ENCODE results near the gene NCAPD3. TPM values are rescaled to one million over a fixed set of nuclear protein-coding genes. Genes with fewer than 3 reads are reported as not detected.

NCAPD3 gene
- total and polyA plus RNA-seq, 3 experiments from 2014 or later = 14.3 to 80.4 (median 76.7) TPM

DNA sequence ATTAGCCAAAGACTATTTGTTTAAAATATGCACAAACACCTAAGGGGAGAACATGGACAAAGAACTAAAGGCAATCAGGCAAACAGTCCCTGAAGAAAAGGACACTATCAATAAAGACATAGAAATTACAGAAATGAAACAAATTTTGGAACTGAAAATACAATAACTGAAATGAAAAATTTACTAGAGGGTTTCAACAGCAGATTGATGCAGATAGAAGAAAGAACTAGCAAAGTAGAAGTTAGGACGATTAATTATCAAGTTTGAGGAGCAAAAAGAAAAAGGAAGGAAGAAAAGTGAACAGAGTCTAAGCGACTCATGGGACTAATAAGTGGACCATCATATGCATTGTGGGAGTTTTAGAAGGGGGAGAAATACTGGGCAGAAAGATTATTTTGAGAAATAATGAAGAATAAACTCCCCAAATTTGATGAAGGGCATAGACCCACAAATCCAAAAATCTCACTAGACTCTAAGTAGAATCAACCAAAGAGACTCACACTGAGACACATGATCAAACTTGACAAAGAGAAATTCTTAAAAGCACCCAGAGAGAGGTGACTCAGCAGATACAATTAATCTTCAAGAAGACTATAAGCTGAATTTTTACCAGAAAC, 92.0 kb downstream of the NCAPD3 start:
- peaks cover 0 to 3% of the 10 kb centered on the region in 2 donors for H3K27me3 Mint-ChIP-seq
- ChIA-PET CTCF (interaction anchor here (1.1 kb wide), 1 partner anchor 204 kb away, joined by 3 read pairs; no protein-coding TSS in a partner anchor), POLR2A (no interaction called here)
- H3K4me1 Mint-ChIP-seq = no peaks in the 10 kb centered on the region
- H3K9me3 ChIP-seq (ENCODE audit: low read length) = peaks cover 13% of the 10 kb centered on the region
- no peaks in the 10 kb centered on the region for H3K36me3 ChIP-seq (ENCODE audit: insufficient read depth, low read length)
- no peak overlapping the region for H3K4me3 Mint-ChIP-seq
- no peak overlapping the region for H3K27ac ChIP-seq (ENCODE audit: low read depth, low read length)
- peaks cover 2 to 45% (median 6%) of the 10 kb centered on the region in 3 donors for H3K36me3 Mint-ChIP-seq
- no peaks in the 10 kb centered on the region for H3K27me3 ChIP-seq (ENCODE audit: insufficient read depth, low read length, poor library complexity, severe bottlenecking)
- peaks cover 16 to 40% (median 35%) of the 10 kb centered on the region in 5 donors for H3K9me3 Mint-ChIP-seq
- H3K27ac Mint-ChIP-seq = no peak overlapping the region
- no peak overlapping the region for H3K4me3 ChIP-seq (ENCODE audit: low read length)
- no peak for DNase-seq
- no peaks in the 10 kb centered on the region for H3K4me1 ChIP-seq (ENCODE audit: insufficient read depth, low read length)

DNA sequence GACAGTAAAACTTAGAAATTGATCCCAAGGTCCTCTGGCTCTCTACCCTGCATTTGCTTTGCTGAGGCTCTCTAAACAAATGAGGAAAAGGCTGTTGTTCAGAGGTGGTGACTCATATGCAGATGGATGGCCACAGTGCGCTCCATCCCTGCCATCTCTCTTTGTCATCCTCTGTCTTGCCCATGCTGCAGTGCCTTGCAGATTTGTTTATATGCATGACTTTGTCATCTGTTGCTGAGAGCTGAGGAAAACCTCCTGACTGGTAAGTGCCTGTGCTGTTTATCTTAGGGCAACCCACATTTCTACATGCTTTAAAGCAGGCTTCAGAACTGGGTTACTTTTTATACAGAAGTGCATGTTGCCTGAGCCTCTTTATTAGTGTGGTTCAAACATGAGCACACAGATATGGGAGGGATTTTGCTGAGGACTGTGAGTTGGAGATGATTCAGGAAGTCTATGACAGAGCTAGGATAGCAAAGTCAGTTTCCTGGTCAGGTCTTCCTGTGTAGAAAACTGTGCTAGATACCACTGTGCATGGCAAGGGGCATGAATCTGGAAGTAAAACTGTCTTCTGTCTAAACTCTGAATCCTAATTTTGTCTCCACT, 97.4 kb downstream of the NCAPD3 start:
- H3K36me3 ChIP-seq (ENCODE audit: insufficient read depth, low read length) = no peaks in the 10 kb centered on the region
- peaks cover 16% of the 10 kb centered on the region for H3K27me3 ChIP-seq (ENCODE audit: insufficient read depth, low read length, poor library complexity, severe bottlenecking)
- H3K9me3 ChIP-seq (ENCODE audit: low read length) = peaks cover 4% of the 10 kb centered on the region
- Mint-ChIP-seq H3K9me3 (peaks cover 2 to 14% (median 7%) of the 10 kb centered on the region in 5 donors), H3K27ac (no peak overlapping the region), H3K4me3 (no peak overlapping the region), H3K27me3 (peaks cover 32 to 38% of the 10 kb centered on the region in 2 donors), H3K36me3 (peaks cover 3 to 37% (median 5%) of the 10 kb centered on the region in 3 donors), H3K4me1 (peaks cover 7 to 20% (median 7%) of the 10 kb centered on the region in 3 donors)
- H3K27ac ChIP-seq (ENCODE audit: low read depth, low read length) = no peak overlapping the region
- no peaks in the 10 kb centered on the region for H3K4me1 ChIP-seq (ENCODE audit: insufficient read depth, low read length)
- no peak for DNase-seq
- H3K4me3 ChIP-seq (ENCODE audit: low read length) = no peak overlapping the region
- POLR2A ChIA-PET = no interaction called here
- CTCF ChIA-PET = interaction anchor here (1.0 kb wide), 1 partner anchor 13 kb away, joined by 3 read pairs; no protein-coding TSS in a partner anchor

DNA sequence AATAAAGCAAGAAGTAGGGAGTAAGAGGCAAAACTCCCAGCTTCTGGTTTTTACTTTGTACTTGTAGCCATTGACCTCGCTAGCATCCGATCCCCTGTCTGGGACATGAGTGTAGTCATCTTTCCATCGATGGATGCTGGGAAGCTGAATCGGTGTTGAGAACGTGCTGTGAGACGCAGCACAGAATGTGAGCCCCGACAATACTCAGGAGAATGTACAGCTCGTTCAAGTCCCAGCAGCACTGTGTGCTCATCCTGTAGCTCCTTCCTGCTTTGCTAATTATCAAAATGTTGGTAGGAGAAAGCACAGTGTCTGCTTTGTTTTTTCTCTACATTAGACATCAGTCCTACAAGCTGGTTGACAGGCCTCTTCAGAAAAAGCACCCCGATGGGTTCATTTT, 98.3 kb downstream of the NCAPD3 start:
- Histone ChIP-seq H3K4me1 (ENCODE audit: insufficient read depth, low read length) (no peaks in the 10 kb centered on the region), H3K36me3 (ENCODE audit: insufficient read depth, low read length) (no peaks in the 10 kb centered on the region), H3K27me3 (ENCODE audit: insufficient read depth, low read length, poor library complexity, severe bottlenecking) (peaks cover 16% of the 10 kb centered on the region), H3K4me3 (ENCODE audit: low read length) (no peak overlapping the region), H3K27ac (ENCODE audit: low read depth, low read length) (no peak overlapping the region), H3K9me3 (ENCODE audit: low read length) (peaks cover under 1% of the 10 kb centered on the region)
- peaks cover 2 to 34% (median 5%) of the 10 kb centered on the region in 3 donors for H3K36me3 Mint-ChIP-seq
- CTCF ChIA-PET = interaction anchor here (1.0 kb wide), 1 partner anchor 14 kb away, joined by 3 read pairs; no protein-coding TSS in a partner anchor
- POLR2A ChIA-PET = no interaction called here
- no peak overlapping the region for H3K27ac Mint-ChIP-seq
- no peak for DNase-seq
- H3K9me3 Mint-ChIP-seq = peaks cover 0 to 7% (median 4%) of the 10 kb centered on the region in 5 donors
- no peak overlapping the region for H3K4me3 Mint-ChIP-seq
- peaks cover 7 to 20% (median 7%) of the 10 kb centered on the region in 3 donors for H3K4me1 Mint-ChIP-seq
- H3K27me3 Mint-ChIP-seq = peaks cover 36 to 42% of the 10 kb centered on the region in 2 donors

DNA sequence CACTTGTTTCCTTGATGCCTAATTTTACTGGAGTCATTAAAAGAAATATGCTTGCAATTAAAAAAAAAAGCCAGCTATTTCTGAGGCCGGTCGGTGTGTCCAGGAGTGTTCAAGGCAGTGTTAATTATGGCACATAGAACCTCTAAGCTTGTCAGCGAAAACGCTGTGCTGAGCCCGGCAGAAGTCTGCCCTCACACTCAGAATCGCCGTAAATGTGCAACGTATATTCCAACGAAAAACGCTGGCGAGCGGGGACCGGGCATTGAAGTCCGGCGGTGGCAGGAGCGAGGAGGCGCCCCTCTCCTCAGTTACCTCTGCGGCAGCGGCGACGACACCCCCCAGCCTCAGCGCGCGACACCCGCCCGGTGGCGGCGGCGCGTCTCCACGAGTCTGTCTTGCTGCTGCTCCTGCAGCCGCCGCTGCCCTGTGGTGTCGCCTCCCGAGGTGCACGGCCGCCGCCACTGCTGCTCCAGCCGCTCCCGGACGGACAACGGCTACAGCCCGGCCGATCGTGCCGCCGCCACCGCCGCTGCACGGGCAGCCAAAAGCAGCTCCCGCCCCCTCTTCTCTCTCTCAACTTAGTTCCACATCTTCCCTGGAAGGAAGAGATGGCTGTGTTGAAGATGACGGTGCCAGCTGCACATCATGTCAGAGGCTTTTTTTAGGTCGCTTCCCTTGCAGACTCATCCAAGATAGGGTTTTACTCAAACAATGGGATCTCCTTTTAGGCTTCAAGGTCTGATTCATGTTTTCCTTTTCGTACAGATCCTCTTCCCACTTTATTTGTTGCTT, 98.9 kb downstream of the NCAPD3 start:
- no peaks in the 10 kb centered on the region for H3K36me3 ChIP-seq (ENCODE audit: insufficient read depth, low read length)
- peaks cover 7 to 20% (median 7%) of the 10 kb centered on the region in 3 donors for H3K4me1 Mint-ChIP-seq
- H3K9me3 ChIP-seq (ENCODE audit: low read length) = no peaks in the 10 kb centered on the region
- no peaks in the 10 kb centered on the region for H3K4me1 ChIP-seq (ENCODE audit: insufficient read depth, low read length)
- H3K27ac ChIP-seq (ENCODE audit: low read depth, low read length) = no peak overlapping the region
- POLR2A ChIA-PET = no interaction called here
- peaks cover 2 to 34% (median 5%) of the 10 kb centered on the region in 3 donors for H3K36me3 Mint-ChIP-seq
- no peak overlapping the region for H3K4me3 ChIP-seq (ENCODE audit: low read length)
- H3K4me3 Mint-ChIP-seq = peak overlapping the region in 1 of 7 donors; percentile 11
- CTCF ChIA-PET = interaction anchor here (1.0 kb wide), 1 partner anchor 14 kb away, joined by 3 read pairs; no protein-coding TSS in a partner anchor
- H3K27me3 Mint-ChIP-seq = peaks cover 36 to 42% of the 10 kb centered on the region in 2 donors
- H3K27me3 ChIP-seq (ENCODE audit: insufficient read depth, low read length, poor library complexity, severe bottlenecking) = peaks cover 16% of the 10 kb centered on the region
- peaks cover 0 to 4% (median 0%) of the 10 kb centered on the region in 5 donors for H3K9me3 Mint-ChIP-seq
- H3K27ac Mint-ChIP-seq = no peak overlapping the region
- no peak for DNase-seq

DNA sequence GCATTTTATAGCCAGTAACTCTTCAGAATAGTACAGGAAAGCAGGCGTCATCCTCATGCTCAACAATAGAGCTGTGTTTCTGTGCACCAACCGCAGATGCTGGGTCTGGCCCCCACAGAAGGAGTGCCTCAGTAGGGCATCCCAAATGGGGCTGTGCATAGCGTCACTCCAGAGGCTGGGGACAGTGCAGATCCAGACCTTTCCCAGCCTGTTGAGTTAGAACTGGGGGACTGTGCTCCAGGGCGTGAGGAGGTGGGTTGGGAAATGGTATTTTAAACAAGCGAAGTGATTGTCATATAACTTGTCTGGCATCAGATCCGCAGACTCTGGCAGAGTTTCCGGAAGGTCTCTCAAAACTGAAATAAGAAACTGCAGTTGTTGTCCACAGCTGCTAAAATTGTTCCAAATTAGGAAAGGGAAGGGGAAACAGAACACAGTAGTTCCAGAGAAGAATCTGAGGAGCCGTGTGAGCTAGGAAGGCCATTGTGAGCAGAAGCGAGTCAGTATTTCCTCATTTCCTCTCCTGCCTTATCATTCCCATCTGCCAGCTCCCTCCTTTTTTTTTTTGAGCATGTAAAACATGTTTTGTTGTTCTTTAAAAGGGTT, 102.7 kb downstream of the NCAPD3 start:
- Histone ChIP-seq H3K27me3 (ENCODE audit: insufficient read depth, low read length, poor library complexity, severe bottlenecking) (peaks cover 16% of the 10 kb centered on the region), H3K27ac (ENCODE audit: low read depth, low read length) (no peak overlapping the region), H3K4me3 (ENCODE audit: low read length) (no peak overlapping the region), H3K9me3 (ENCODE audit: low read length) (no peaks in the 10 kb centered on the region), H3K4me1 (ENCODE audit: insufficient read depth, low read length) (no peaks in the 10 kb centered on the region), H3K36me3 (ENCODE audit: insufficient read depth, low read length) (no peaks in the 10 kb centered on the region)
- H3K9me3 Mint-ChIP-seq = peaks cover 0 to 2% (median 0%) of the 10 kb centered on the region in 5 donors
- peaks cover 7 to 18% (median 7%) of the 10 kb centered on the region in 3 donors for H3K4me1 Mint-ChIP-seq
- H3K4me3 Mint-ChIP-seq = no peak overlapping the region
- peaks cover 2 to 26% (median 5%) of the 10 kb centered on the region in 3 donors for H3K36me3 Mint-ChIP-seq
- no peak overlapping the region for H3K27ac Mint-ChIP-seq
- no peak for DNase-seq
- ChIA-PET CTCF (no interaction called here), POLR2A (no interaction called here)
- H3K27me3 Mint-ChIP-seq = peaks cover 30 to 44% of the 10 kb centered on the region in 2 donors

DNA sequence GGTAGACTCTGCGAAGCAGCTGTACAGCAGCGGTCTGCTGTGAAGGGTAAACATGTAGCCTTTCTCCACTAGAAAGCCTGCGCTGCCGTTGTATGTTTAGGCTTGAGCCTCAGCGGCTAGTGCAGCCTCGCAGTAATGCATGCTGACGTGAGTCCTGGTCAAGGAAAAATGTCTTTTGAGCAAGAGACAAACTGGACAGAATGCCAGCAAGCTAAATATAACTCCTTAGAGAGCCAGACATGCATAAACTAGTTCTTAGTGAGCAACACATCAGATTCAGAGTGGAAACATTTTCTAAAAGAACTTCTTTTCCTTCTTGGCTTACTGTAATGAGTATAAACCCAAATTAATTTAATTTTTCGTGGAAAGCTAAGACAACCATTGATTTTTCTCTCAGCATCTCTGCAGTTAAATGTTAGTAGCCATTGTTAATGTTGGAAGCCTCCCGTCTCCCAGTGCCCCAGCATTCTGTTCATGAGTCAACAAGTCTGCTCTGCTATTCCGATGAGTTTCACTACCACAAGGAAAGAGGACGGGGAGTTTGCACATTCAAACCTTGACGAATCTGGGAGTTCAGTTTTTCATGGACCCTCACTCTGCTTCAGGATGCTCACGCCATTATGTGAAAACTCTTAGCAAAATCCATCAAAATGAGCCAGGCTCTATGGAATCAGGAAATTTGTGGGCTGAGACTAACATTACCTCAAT, 103.5 kb downstream of the NCAPD3 start:
- H3K9me3 Mint-ChIP-seq = peaks cover 0 to 2% (median 0%) of the 10 kb centered on the region in 5 donors
- ChIA-PET POLR2A (no interaction called here), CTCF (no interaction called here)

DNA sequence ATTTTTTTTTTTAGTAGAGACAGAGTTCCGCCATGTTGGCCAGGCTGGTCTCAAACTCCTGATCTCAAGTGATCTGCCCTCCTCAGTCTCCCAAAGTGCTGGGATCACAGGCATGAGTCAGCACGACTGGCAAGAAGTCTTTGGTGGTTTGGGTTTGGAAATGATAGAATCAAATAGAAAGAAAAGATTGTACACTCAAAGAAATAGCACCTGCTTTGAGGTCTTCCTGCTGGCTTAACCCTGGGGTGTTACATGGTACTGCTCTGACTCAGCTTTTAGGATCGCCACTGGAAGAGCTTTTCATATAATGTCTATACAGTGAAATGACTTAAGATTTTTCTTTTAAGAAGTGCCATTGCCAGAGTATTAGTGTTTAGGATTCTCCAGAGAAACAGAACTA, 104.7 kb downstream of the NCAPD3 start:
- H3K27ac Mint-ChIP-seq = no peak overlapping the region
- peaks cover 2 to 16% (median 3%) of the 10 kb centered on the region in 3 donors for H3K36me3 Mint-ChIP-seq
- peaks cover 0 to 2% (median 0%) of the 10 kb centered on the region in 5 donors for H3K9me3 Mint-ChIP-seq
- Histone ChIP-seq H3K9me3 (ENCODE audit: low read length) (no peaks in the 10 kb centered on the region), H3K36me3 (ENCODE audit: insufficient read depth, low read length) (no peaks in the 10 kb centered on the region), H3K4me3 (ENCODE audit: low read length) (no peak overlapping the region), H3K27me3 (ENCODE audit: insufficient read depth, low read length, poor library complexity, severe bottlenecking) (peaks cover 3% of the 10 kb centered on the region), H3K4me1 (ENCODE audit: insufficient read depth, low read length) (no peaks in the 10 kb centered on the region), H3K27ac (ENCODE audit: low read depth, low read length) (no peak overlapping the region)
- peaks cover 18 to 28% of the 10 kb centered on the region in 2 donors for H3K27me3 Mint-ChIP-seq
- ChIA-PET CTCF (no interaction called here), POLR2A (no interaction called here)
- no peak overlapping the region for H3K4me3 Mint-ChIP-seq
- peaks cover 0 to 4% (median 0%) of the 10 kb centered on the region in 3 donors for H3K4me1 Mint-ChIP-seq
- no peak for DNase-seq

More for the DNA sequence above, 103.5 kb downstream of the NCAPD3 start:
- Mint-ChIP-seq H3K27me3 (peaks cover 24 to 38% of the 10 kb centered on the region in 2 donors), H3K27ac (no peak overlapping the region), H3K4me3 (no peak overlapping the region), H3K4me1 (peaks cover 2 to 12% (median 4%) of the 10 kb centered on the region in 3 donors), H3K36me3 (peaks cover 2 to 19% (median 5%) of the 10 kb centered on the region in 3 donors)
- H3K36me3 ChIP-seq (ENCODE audit: insufficient read depth, low read length) = no peaks in the 10 kb centered on the region
- no peak for DNase-seq
- no peak overlapping the region for H3K27ac ChIP-seq (ENCODE audit: low read depth, low read length)
- H3K4me3 ChIP-seq (ENCODE audit: low read length) = no peak overlapping the region
- H3K27me3 ChIP-seq (ENCODE audit: insufficient read depth, low read length, poor library complexity, severe bottlenecking) = peaks cover 9% of the 10 kb centered on the region
- no peaks in the 10 kb centered on the region for H3K9me3 ChIP-seq (ENCODE audit: low read length)
- H3K4me1 ChIP-seq (ENCODE audit: insufficient read depth, low read length) = no peaks in the 10 kb centered on the region
